DND-41 (cell line): ENCODE data around the gene PHF24.

ENCODE experiments used
- EZH2 ChIP-seq: IDR thresholded peaks from 3 replicates; pipeline ENCODE4 v1.6.1; 2012; ENCODE audit warnings: borderline replicate concordance, low read depth, mild to moderate bottlenecking, moderate library complexity, low read length, inconsistent platforms; ENCODE audit not compliant: severe bottlenecking
- TF ChIP-seq, protein P1 (sequence below): IDR thresholded peaks from 2 replicates; pipeline ENCODE4 v1.5.1; 2012; ENCODE audit warnings: borderline replicate concordance, low read length, moderate library complexity, mild to moderate bottlenecking; ENCODE audit not compliant: poor library complexity, severe bottlenecking; ENCODE audit errors: extremely low read depth

DNA sequence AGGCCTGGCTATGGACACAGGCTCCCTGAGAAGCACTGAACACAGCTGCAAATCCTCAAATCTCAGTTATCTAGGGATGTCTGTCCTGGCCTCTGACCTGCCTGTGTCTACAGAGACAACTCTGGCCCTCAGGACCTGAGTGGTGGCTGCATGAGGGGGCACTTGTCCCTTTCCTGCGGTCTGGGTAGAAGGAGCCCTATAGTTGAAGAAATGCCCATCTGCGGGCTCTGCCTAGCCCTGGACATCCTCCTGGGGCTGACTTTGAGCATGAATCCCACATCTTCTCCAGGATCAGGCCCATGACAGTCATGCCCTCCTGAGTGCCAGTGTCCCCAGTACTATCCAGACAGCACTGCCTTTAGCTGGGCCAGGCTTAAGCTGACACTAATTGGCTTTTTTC lies 41.5 kb downstream of the PHF24 start:
- TF ChIP-seq, protein P1, sequence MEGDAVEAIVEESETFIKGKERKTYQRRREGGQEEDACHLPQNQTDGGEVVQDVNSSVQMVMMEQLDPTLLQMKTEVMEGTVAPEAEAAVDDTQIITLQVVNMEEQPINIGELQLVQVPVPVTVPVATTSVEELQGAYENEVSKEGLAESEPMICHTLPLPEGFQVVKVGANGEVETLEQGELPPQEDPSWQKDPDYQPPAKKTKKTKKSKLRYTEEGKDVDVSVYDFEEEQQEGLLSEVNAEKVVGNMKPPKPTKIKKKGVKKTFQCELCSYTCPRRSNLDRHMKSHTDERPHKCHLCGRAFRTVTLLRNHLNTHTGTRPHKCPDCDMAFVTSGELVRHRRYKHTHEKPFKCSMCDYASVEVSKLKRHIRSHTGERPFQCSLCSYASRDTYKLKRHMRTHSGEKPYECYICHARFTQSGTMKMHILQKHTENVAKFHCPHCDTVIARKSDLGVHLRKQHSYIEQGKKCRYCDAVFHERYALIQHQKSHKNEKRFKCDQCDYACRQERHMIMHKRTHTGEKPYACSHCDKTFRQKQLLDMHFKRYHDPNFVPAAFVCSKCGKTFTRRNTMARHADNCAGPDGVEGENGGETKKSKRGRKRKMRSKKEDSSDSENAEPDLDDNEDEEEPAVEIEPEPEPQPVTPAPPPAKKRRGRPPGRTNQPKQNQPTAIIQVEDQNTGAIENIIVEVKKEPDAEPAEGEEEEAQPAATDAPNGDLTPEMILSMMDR, result no peak
- no peak for TF ChIP-seq EZH2
